ENCODE measurements around the gene CHRNA4.

- no peak for TF ChIP-seq CTCF (IDR thresholded peaks at IDR 0.05; ENCODE audit: extremely low read depth in 1 of 2, insufficient read depth in 1 of 2, low read depth in 1 of 2, low read length in 2 of 2)
- TF ChIP-seq POLR2A (IDR thresholded peaks at IDR 0.05; ENCODE audit: low read depth, low read length) = no peak
- TF ChIP-seq JUN (IDR thresholded peaks at IDR 0.05; ENCODE audit: borderline replicate concordance, insufficient read depth, insufficient read length, low read depth) = no peak
- no peak for TF ChIP-seq EZH2 (IDR thresholded peaks at IDR 0.05; ENCODE audit: borderline replicate concordance, low read depth, low read length, severe bottlenecking)
- TF ChIP-seq MYC (IDR thresholded peaks at IDR 0.05; ENCODE audit: low read depth, low read length) = no peak
These were observed 39.5 kb upstream of the CHRNA4 start for GRCh38 chr20:63400486-63401210.

Measured in endothelial cell of umbilical vein (primary cell).